ENCODE results near the gene CHST8.
"Not testable (repeated sequence)": the region's sequence is repeated elsewhere in the genome, so short reads cannot be mapped to it uniquely, and the experiment has no call there.

CHST8 gene

GRCh38 chr19:33691736-33692135, 70.0 kb downstream of the CHST8 start:
- TF ChIP-seq, protein P1, sequence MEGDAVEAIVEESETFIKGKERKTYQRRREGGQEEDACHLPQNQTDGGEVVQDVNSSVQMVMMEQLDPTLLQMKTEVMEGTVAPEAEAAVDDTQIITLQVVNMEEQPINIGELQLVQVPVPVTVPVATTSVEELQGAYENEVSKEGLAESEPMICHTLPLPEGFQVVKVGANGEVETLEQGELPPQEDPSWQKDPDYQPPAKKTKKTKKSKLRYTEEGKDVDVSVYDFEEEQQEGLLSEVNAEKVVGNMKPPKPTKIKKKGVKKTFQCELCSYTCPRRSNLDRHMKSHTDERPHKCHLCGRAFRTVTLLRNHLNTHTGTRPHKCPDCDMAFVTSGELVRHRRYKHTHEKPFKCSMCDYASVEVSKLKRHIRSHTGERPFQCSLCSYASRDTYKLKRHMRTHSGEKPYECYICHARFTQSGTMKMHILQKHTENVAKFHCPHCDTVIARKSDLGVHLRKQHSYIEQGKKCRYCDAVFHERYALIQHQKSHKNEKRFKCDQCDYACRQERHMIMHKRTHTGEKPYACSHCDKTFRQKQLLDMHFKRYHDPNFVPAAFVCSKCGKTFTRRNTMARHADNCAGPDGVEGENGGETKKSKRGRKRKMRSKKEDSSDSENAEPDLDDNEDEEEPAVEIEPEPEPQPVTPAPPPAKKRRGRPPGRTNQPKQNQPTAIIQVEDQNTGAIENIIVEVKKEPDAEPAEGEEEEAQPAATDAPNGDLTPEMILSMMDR (IDR thresholded peaks at IDR 0.05; ENCODE audit: borderline replicate concordance, insufficient read depth, low read depth, low read length): no peak
- no peak overlapping the region for H3K4me3 ChIP-seq (ENCODE audit: low read depth, low read length)

DNA sequence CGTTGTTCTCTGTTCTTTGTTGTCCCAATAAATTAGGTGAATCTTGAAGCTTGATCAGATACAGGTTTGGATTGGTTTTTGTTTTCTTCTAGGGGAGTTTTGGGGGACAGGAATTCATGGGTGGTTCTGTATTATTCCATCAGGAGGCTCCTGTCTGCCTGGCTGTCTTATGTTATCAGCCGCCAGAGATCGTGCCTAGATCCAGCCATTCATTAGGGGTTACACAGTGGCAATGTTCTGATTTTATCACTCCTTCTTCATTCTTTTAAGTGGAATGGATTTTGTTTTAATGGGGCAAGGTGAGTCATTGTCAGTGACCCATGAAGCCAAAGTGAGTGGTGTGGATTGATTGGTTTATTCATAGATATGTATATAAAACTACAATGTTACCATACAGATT, 71.9 kb downstream of the CHST8 start:
- TF ChIP-seq, protein P1 (IDR thresholded peaks at IDR 0.05; ENCODE audit: borderline replicate concordance, insufficient read depth, low read depth, low read length): no peak
- no peak overlapping the region for H3K4me3 ChIP-seq (ENCODE audit: low read depth, low read length)

DNA sequence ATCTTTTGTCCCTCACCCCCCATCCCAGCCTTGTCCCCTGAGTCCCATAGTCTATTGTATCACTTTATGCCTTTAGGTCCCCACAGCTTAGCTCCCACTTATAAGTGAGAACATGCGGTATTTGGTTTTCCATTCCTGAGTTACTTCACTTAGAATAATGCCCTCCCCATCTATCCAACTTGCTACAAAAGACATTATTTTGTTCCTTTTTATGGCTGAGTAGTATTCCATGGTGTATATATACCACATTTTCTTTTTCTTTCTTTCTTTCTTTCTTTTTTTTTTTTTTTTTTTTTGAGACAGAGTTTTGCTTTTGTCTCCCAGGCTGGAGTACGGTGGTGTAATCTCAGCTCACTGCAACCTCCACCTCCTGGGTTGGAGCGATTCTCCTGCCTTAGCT, 73.8 kb downstream of the CHST8 start:
- H3K4me3 ChIP-seq (ENCODE audit: low read depth, low read length): not testable (repeated sequence)

DNA sequence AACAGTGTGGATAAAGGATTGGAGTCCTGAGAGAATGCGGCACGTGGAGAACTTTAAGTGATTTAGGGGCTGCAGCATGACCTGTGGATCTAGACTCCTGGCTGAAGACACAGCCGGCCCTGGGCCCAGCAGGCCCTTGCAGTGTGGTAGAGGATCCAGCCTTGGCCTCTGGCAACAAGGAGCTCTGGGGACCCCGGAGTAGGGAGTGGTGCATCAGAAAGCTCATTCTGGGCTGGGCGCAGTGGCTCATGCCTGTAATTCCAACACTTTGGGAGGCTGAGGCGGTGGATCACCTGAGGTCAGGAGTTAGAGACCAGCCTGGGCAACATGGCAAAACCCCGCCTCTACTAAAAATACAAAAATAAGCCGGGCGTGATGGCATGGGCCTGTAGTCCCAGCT, 76.0 kb downstream of the CHST8 start:
- TF ChIP-seq, protein P1 (IDR thresholded peaks at IDR 0.05; ENCODE audit: borderline replicate concordance, insufficient read depth, low read depth, low read length): no peak
- no peak overlapping the region for H3K4me3 ChIP-seq (ENCODE audit: low read depth, low read length)

- H3K4me3 ChIP-seq (ENCODE audit: low read depth, low read length): no peak overlapping the region
- TF ChIP-seq, protein P1 (IDR thresholded peaks at IDR 0.05; ENCODE audit: borderline replicate concordance, insufficient read depth, low read depth, low read length): no peak
These were observed 77.1 kb downstream of the CHST8 start for GRCh38 chr19:33698576-33699435.

DNA sequence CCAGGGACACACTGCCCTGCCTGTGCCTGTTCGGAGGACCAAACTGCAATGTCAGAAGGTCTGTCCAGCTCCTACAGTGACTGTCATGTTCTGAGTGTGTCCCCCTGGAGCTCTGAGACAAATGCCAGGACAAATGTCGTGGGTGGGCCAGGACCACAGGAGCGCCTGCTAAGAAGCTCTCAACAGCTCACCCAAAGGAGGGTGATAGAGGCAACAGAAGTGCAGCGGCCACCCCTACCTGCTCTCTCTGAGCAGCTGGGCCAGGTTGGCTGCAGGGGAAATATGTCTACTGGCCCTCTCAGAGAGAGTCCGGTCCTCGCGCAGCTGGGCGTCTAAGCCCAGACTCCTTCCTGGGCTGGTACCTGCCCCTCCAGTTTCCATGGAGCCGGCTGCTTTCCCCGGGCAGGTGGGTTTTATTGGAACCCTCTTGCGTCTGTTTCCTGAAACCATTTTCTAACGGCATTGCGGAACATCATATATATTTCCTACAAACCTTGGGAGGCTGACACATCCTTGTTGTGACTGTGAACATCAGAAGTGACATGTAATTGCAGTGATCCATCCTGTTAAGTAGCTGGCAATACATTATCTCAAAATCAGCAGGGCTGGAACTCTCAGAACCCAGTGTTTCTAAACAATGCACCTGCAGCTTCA, 78.1 kb downstream of the CHST8 start:
- TF ChIP-seq, protein P1 (IDR thresholded peaks at IDR 0.05; ENCODE audit: borderline replicate concordance, insufficient read depth, low read depth, low read length): no peak
- H3K4me3 ChIP-seq (ENCODE audit: low read depth, low read length): no peak overlapping the region

DNA sequence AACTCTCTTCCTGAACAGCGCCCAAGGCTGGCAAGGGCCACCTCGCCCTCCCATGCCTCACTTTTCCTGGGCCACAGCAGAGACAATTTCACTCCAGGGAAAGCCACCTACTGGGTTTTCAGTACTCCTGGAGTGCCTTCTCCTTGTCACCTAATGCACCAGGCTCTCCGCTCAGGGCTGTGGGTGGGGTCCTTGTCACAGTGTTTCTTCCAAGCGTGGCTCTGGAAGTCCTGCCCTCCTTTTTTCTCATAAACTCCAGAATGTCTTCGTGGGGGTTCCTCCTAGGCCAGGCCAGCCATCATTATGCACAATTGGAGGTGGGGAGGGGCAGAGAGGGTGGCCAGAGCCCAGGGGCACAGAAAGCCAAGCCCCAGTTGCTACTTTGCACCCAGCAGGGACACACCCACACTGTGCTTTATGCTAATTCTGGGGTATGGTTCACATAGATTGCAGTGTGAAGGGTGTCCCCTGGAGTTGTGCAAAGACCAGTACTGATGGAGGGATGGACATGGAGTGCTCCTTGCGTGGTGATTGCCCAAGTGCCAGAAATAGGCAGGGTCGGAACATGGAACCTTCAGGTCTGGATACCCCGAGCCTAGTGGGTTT, 78.8 kb downstream of the CHST8 start:
- no peak overlapping the region for H3K4me3 ChIP-seq (ENCODE audit: low read depth, low read length)
- TF ChIP-seq, protein P1 (IDR thresholded peaks at IDR 0.05; ENCODE audit: borderline replicate concordance, insufficient read depth, low read depth, low read length): no peak

All from GM12875 (cell line).